A673 (cell line): ENCODE data around the gene PDIA4.

Experiments used
- CTCF ChIP-seq: fragments of 300-800, 200-600 bp; sonication (generic); conservative IDR thresholded peaks from 2 replicates; pipeline ENCODE4 v1.5.1; 2017; ENCODE audit warnings: low read depth, mild to moderate bottlenecking, antibody characterized with exemption, low read length, moderate library complexity, mixed read lengths
- EZH2 ChIP-seq: fragments of 200-600 bp; sonication (generic); IDR thresholded peaks from 2 replicates; pipeline ENCODE4 v1.6.1; 2017; ENCODE audit warnings: borderline replicate concordance, low read depth, mild to moderate bottlenecking, mixed read lengths, antibody characterized with exemption, low read length; ENCODE audit not compliant: poor library complexity, severe bottlenecking

DNA sequence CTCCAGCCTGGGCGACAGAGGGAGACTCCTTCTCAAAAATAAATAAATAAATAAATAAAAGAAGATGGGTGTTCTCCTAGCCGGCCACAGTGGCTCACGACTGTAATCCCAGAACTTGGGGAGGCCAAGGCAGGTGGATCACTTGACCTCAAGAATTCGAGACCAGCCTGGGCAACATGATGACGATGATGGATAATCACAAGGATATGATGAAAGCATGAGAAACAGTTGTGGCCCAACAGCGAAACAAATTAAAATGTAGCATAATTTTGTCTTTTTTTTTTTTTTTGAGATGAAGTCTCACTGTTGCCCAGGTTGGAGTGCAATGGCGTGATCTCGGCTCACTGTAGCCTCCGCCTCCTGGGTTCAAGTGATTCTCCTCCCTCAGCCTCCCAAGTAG is 49.3 kb upstream of the PDIA4 start:
- no peak for TF ChIP-seq CTCF
- no peak for TF ChIP-seq EZH2
